SK-N-SH treated with all-trans-retinoic acid at 6 μM for 48 hours (cell line): Measurements from ENCODE around the gene PHKA1.

ENCODE experiments used
- ARNTL ChIP-seq: fragments of 450-650 bp; formaldehyde crosslinking; IDR thresholded peaks from 2 replicates; pipeline ENCODE4 v1.5.0; 2020; ENCODE audit warnings: low read depth, mild to moderate bottlenecking, moderate library complexity, borderline replicate concordance
- BACH2 ChIP-seq: fragments of 250-450 bp; sonication (Bioruptor Pico); IDR thresholded peaks from 2 replicates; pipeline ENCODE4 v1.9.0; 2021; ENCODE audit warnings: mild to moderate bottlenecking, borderline replicate concordance
- CREB5 ChIP-seq: fragments of 250-450 bp; sonication (Bioruptor Pico); IDR thresholded peaks from 2 replicates; pipeline ENCODE4 v1.5.1; 2020; ENCODE audit warnings: low read depth, mild to moderate bottlenecking, moderate library complexity
- PATZ1 ChIP-seq: fragments of 250-450 bp; sonication (Bioruptor Pico); IDR thresholded peaks from 2 replicates; pipeline ENCODE4 v1.8.0; 2020; ENCODE audit warnings: mild to moderate bottlenecking, moderate library complexity, borderline replicate concordance
- PPARA ChIP-seq: fragments of 250-450 bp; sonication (Bioruptor Pico); IDR thresholded peaks from 2 replicates; pipeline ENCODE4 v1.5.0; 2020; ENCODE audit warnings: mild to moderate bottlenecking, borderline replicate concordance
- SNAI2 ChIP-seq: fragments of 250-450 bp; sonication (Bioruptor Pico); IDR thresholded peaks from 2 replicates; pipeline ENCODE4 v1.5.0; 2020; ENCODE audit warnings: mild to moderate bottlenecking, moderate library complexity
- TCF4 ChIP-seq: fragments of 250-450 bp; sonication (Bioruptor Pico); IDR thresholded peaks from 2 replicates; pipeline ENCODE4 v1.8.0; 2021; ENCODE audit warnings: mild to moderate bottlenecking, moderate library complexity, borderline replicate concordance
- TOX ChIP-seq: fragments of 250-450 bp; sonication (Bioruptor Pico); IDR thresholded peaks from 2 replicates; pipeline ENCODE4 v1.8.0; 2021; ENCODE audit warnings: mild to moderate bottlenecking, moderate library complexity, borderline replicate concordance
- ZFP3 ChIP-seq: fragments of 250-450 bp; sonication (Bioruptor Pico); IDR thresholded peaks from 2 replicates; pipeline ENCODE4 v1.5.0; 2020; ENCODE audit warnings: mild to moderate bottlenecking, moderate library complexity
- ZFP30 ChIP-seq: fragments of 450-650 bp; formaldehyde crosslinking; IDR thresholded peaks from 2 replicates; pipeline ENCODE4 v1.5.0; 2022; ENCODE audit warnings: mild to moderate bottlenecking, moderate library complexity
- ZNF565 ChIP-seq: fragments of 450-650 bp; formaldehyde crosslinking; conservative IDR thresholded peaks from 2 replicates; pipeline ENCODE4 v1.5.0; 2020; ENCODE audit warnings: low read depth, mild to moderate bottlenecking, moderate library complexity
- ZNF8 ChIP-seq: fragments of 450-650 bp; formaldehyde crosslinking; IDR thresholded peaks from 2 replicates; pipeline ENCODE4 v1.5.0; 2020; ENCODE audit warnings: mild to moderate bottlenecking, moderate library complexity

DNA sequence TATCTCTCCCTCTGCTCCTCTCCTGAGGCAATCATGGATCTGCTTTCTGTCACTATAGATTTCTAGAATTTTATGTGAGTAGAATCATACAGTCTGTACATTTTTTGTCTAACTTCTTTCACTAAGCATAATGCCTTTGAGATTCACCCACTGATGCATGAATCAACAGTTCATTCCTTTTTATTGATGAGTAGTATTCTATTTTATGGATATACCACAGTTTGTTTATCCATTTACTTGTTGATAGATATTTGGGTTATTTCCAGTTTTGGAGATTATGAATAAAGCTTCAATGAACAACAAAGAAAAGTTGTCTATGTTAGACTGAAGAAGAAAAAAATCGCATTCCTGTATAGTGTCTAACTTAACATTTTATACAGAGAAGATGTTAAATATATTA lies 30.5 kb downstream of the PHKA1 start:
- no peak for TF ChIP-seq PATZ1
- no peak for TF ChIP-seq ZFP30 (CRISPR knock-in tag)
- TF ChIP-seq ZNF8 (CRISPR knock-in tag) = peak; percentile 93
- no peak for TF ChIP-seq SNAI2 (CRISPR knock-in tag)
- TF ChIP-seq TOX = no peak
- no peak for TF ChIP-seq ZNF565 (CRISPR knock-in tag)
- TF ChIP-seq ARNTL = no peak
- no peak for TF ChIP-seq TCF4 (CRISPR knock-in tag)
- TF ChIP-seq PPARA (CRISPR knock-in tag) = no peak
- no peak for TF ChIP-seq BACH2 (CRISPR knock-in tag)
- TF ChIP-seq CREB5 (CRISPR knock-in tag) = no peak
- no peak for TF ChIP-seq ZFP3
